ENCODE data around the gene METTL23.

GRCh38 chr17:76679239-76679638 is 47.4 kb upstream of the METTL23 start:
- TF ChIP-seq EZH2 (IDR thresholded peaks at IDR 0.05; ENCODE audit: borderline replicate concordance, low read length) = no peak
- TF ChIP-seq CTCF (conservative IDR thresholded peaks at IDR 0.05 in 1 of 2, IDR thresholded peaks at IDR 0.05 in 1 of 2; ENCODE audit: extremely low read depth in 1 of 2, insufficient read depth in 1 of 2, low read depth in 1 of 2, low read length in 2 of 2) = no peak
